NCI-H1436 treated with DMSO at 0.1 percent for 48 hours (cell line): ENCODE data around the gene REC8.

Experiments
- DNase-seq: peaks from one replicate; lab custom pipeline; 2025; lab: John Stamatoyannopoulos, UW

The REC8 gene

GRCh38 chr14:24171422-24172260 is at the start of gene REC8:
Gene REC8, plus strand, starts transcription at chr14:24172080. Its CDS starts 473 bp downstream, at chr14:24172553.
- no peak for DNase-seq

- DNase-seq = no peak
Observed at GRCh38 chr14:24122416-24122815, 49.5 kb upstream of the REC8 start.

GRCh38 chr14:24122898-24123297 is 49.0 kb upstream of the REC8 start:
- DNase-seq = no peak

GRCh38 chr14:24123424-24124417 is 48.2 kb upstream of the REC8 start:
- no peak for DNase-seq

GRCh38 chr14:24126939-24127338 is 44.9 kb upstream of the REC8 start:
- DNase-seq = no peak

- DNase-seq = no peak
Observed at GRCh38 chr14:24127673-24128072, 44.2 kb upstream of the REC8 start.

GRCh38 chr14:24129410-24129998 is 42.4 kb upstream of the REC8 start:
- DNase-seq = no peak

- DNase-seq = no peak
Observed at GRCh38 chr14:24130380-24130716, 41.5 kb upstream of the REC8 start, which contains the start of gene FITM1. Gene FITM1, plus strand, starts transcription at chr14:24130659. Its CDS starts 905 bp downstream, at chr14:24131564.

- no peak for DNase-seq
Observed at GRCh38 chr14:24130717-24131548, 40.9 kb upstream of the REC8 start.

- no peak for DNase-seq
Observed at GRCh38 chr14:24131549-24131966, 40.3 kb upstream of the REC8 start.

GRCh38 chr14:24132061-24132685 is 39.7 kb upstream of the REC8 start:
- DNase-seq = no peak

GRCh38 chr14:24132976-24133375 is 38.9 kb upstream of the REC8 start:
- no peak for DNase-seq

- no peak for DNase-seq
Observed at GRCh38 chr14:24133735-24134134, 38.1 kb upstream of the REC8 start.

- DNase-seq = no peak
Observed at GRCh38 chr14:24135584-24135833, 36.4 kb upstream of the REC8 start.

- peak; percentile 69 for DNase-seq
Observed at GRCh38 chr14:24135834-24136683, 35.8 kb upstream of the REC8 start, which contains the start of gene PSME1. Gene PSME1, plus strand, starts transcription at chr14:24136194. Its CDS starts 69 bp downstream, at chr14:24136263.

GRCh38 chr14:24136684-24137528 is 35.0 kb upstream of the REC8 start:
- DNase-seq = no peak

- DNase-seq = no peak
Observed at GRCh38 chr14:24137529-24138395, 34.1 kb upstream of the REC8 start.
